ELR (cell line): ENCODE results near the gene TMEM191C.
"Not testable (repeated sequence)": the region's sequence is repeated elsewhere in the genome, so short reads cannot be mapped to it uniquely, and the experiment has no call there.

ENCODE experiments used
- DNase-seq: peaks from one replicate; pipeline ENCODE4 v3.0.0-alpha.2; 2015; ENCODE audit warnings: low read depth

The TMEM191C gene

GRCh38 chr22:21473664-21474063 lies 6.5 kb downstream of the TMEM191C start:
- DNase-seq: not testable (repeated sequence)

GRCh38 chr22:21484039-21484438 lies 16.9 kb downstream of the TMEM191C start:
- DNase-seq: not testable (repeated sequence)

GRCh38 chr22:21487723-21488122 lies 20.5 kb downstream of the TMEM191C start:
- DNase-seq: not testable (repeated sequence)

- DNase-seq: not testable (repeated sequence)
These were observed 22.0 kb downstream of the TMEM191C start for GRCh38 chr22:21489149-21489680.

GRCh38 chr22:21490556-21490955 lies 23.4 kb downstream of the TMEM191C start:
- not testable (repeated sequence) for DNase-seq

- not testable (repeated sequence) for DNase-seq
These were observed 25.1 kb downstream of the TMEM191C start for GRCh38 chr22:21492271-21492670.

- DNase-seq: not testable (repeated sequence)
These were observed 26.9 kb downstream of the TMEM191C start for GRCh38 chr22:21493789-21494782.

GRCh38 chr22:21497984-21498383 lies 30.8 kb downstream of the TMEM191C start:
- not testable (repeated sequence) for DNase-seq

- not testable (repeated sequence) for DNase-seq
These were observed 31.3 kb downstream of the TMEM191C start for GRCh38 chr22:21498489-21498888.

GRCh38 chr22:21499623-21500506 lies 32.7 kb downstream of the TMEM191C start:
- not testable (repeated sequence) for DNase-seq

GRCh38 chr22:21510397-21510796 lies 43.2 kb downstream of the TMEM191C start:
- not testable (repeated sequence) for DNase-seq

- not testable (repeated sequence) for DNase-seq
These were observed 44.8 kb downstream of the TMEM191C start for GRCh38 chr22:21512022-21512421.

- not testable (repeated sequence) for DNase-seq
These were observed 46.9 kb downstream of the TMEM191C start for GRCh38 chr22:21514117-21514516.

GRCh38 chr22:21515234-21515633 lies 48.0 kb downstream of the TMEM191C start:
- not testable (repeated sequence) for DNase-seq

GRCh38 chr22:21516522-21516921 lies 49.3 kb downstream of the TMEM191C start:
- not testable (repeated sequence) for DNase-seq

GRCh38 chr22:21516970-21517764 lies 50.0 kb downstream of the TMEM191C start:
- DNase-seq: not testable (repeated sequence)
